Measurements from ENCODE around the gene BOD1.

Gene BOD1

GRCh38 chr5:173564106-173564505 lies 52.3 kb downstream of the BOD1 start:
- no peak for TF ChIP-seq CTCF (IDR thresholded peaks at IDR 0.05; ENCODE audit: borderline replicate concordance, insufficient read depth, low read depth, low read length)
- H3K4me3 ChIP-seq (ENCODE audit: low read depth, low read length): no peak overlapping the region

- no peak for TF ChIP-seq CTCF (IDR thresholded peaks at IDR 0.05; ENCODE audit: borderline replicate concordance, insufficient read depth, low read depth, low read length)
- no peak overlapping the region for H3K4me3 ChIP-seq (ENCODE audit: low read depth, low read length)
Measured at GRCh38 chr5:173563246-173563645, 53.2 kb downstream of the BOD1 start.

- H3K4me3 ChIP-seq (ENCODE audit: low read depth, low read length): no peak overlapping the region
- no peak for TF ChIP-seq CTCF (IDR thresholded peaks at IDR 0.05; ENCODE audit: borderline replicate concordance, insufficient read depth, low read depth, low read length)
Measured at GRCh38 chr5:173562451-173562850, 54.0 kb downstream of the BOD1 start.
